Pulmonary artery endothelial cell (primary cell): Measurements from ENCODE around the gene LAMB4. TPM values are rescaled to one million over a fixed set of nuclear protein-coding genes. Genes with fewer than 3 reads are reported as not detected.
"Not testable (repeated sequence)": the region's sequence is repeated elsewhere in the genome, so short reads cannot be mapped to it uniquely, and the experiment has no call there.

Source experiments
- DNase-seq: peaks from one replicate; pipeline ENCODE4 v3.0.0-alpha.2; 2011; ENCODE audit warnings: low read depth, low spot score
- total RNA-seq: library from RNA; depleted of rRNA; stranded (reverse); fragments of >200 nt; gene quantifications from 2 replicates; pipeline ENCODE4 v1.2.3, GENCODE V29; 2014

Gene LAMB4
- total RNA-seq, 1 donor from 2014 or later: 0.40 TPM

DNA sequence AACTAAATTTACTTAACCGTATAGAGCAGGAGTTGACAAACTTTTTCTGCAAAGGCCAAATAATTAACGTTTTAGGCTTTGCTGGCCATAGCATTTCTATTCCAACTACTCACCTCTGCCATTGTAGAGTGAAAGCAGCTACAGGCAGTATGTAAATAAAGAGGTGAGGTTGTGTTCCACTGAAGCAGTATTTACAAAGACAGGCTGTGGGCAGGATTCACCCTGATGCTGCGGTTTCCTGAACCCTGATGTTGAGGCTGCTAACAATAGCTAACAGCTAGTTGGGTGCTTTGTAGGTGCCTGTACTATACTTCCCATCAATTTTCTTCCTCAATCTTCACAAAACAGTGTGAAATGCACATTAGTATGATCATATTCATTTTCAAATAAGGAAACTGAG, 80.2 kb downstream of the LAMB4 start:
- DNase-seq: no peak

DNA sequence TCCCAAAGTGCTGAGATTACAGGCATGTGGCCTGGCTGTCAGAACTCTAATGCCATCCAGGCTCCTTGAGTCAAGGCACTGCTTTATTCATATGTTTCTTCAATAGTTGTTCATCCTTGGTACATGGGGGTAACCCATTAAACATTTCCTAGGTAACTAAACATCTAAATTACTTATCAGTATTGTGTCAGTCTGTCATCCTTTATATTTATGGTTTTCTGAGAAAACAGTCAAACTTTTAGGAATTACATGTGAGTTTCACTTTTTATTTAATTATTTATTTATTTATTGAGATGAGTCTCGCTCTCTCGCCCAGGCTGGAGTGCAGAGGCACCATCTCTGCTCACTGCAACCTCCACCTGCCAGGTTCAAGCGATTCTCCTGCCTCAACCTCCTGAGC, 81.7 kb downstream of the LAMB4 start:
- no peak for DNase-seq

DNA sequence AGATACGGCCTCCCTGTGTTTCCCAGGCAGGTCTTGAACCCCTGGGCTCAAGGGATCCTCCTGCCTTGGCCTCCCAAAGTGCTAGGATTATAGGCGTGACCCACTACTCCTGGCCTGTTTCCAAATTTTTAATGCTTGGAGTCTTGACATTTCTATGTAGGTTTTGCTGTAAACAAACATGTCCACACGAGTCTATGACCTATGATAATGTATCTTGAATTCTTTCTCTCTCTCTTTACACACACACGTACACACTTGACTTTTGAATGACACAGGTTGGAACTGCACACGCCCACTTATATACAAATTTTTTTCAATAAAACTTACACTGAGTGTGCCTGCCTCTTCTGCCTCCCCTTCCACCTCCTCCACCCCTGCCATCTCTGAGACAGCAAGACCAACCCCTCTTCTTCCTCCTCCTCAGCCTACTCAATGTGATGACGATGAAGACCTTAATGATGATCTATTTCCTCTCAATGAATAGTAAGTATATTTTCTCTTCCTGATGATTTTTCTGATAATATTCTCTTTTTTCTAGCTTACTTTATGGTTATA, 83.1 kb downstream of the LAMB4 start:
- no peak for DNase-seq

DNA sequence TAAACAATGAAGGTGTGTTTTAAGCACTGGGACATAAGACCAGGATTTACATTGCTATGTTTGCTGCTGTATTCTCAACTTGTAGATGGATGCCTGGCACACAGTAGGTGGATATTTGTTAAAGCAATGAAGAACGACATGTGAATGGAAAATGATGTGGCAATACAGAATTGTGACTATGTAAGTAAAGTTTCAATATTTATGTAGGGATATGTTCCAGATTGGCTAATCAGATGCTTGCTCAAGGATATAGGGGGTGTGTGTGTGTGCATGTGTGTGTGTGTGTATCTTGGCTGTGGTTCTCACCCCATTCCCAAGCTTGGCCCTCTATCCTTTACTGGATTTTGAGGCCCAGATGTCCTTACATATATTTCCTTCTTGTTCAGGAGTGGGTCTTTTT, 84.5 kb downstream of the LAMB4 start:
- no peak for DNase-seq

DNA sequence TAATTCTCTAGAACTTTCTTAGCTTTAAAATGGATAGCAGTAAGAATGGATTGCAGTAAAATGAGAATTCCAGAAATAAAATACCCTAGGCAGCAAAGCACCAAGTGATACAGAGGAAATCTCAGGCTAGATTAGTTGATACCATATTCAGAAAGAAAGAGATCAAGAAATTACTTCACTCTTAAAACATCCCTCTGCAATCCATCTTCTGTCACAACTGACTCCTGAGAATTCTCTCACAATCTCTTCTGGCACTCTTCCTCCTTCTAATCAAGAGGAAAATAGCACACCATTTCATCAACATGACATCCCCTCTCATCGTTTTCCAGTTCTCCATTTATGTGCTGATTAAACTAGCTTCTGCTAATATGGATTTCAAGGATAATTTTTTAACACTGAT, 85.0 kb downstream of the LAMB4 start:
- DNase-seq: no peak

DNA sequence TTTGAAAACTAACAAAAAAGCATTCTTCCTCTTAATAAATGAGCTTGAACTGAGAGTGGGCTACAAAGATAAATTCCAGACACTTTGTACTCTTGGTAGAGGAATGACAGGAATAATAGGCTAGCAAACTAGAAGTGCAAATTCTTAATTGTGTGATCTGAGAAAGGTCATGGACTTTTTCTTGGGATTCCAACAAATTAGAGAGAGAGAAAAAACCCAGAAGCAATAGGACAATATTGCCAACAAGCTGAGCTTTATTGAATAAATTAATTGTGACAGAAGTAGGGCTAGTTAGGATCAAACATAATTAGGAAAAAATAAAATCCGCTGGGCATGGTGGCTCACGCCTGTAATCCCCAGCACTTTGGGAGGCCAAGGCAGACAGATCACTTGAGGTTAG, 85.8 kb downstream of the LAMB4 start:
- no peak for DNase-seq

DNA sequence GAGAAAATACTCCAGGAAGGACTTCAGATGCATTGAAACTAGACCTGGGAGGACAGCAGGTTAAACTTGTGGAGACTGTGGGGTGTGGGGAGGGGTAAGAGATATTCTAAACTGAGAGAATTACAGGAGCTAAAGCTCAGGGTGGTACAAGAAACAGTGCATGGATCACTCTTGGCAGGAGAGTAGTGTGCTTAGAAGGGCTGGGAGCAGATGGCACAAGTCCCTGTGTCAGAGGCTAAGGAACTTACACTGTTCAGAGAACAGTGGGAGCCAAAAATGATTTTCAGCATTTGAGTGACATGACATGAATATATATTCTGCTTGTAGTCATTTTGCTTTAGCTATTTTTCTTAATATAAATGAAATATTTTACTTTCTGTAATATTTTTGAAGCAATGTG, 91.2 kb downstream of the LAMB4 start:
- DNase-seq: no peak

DNA sequence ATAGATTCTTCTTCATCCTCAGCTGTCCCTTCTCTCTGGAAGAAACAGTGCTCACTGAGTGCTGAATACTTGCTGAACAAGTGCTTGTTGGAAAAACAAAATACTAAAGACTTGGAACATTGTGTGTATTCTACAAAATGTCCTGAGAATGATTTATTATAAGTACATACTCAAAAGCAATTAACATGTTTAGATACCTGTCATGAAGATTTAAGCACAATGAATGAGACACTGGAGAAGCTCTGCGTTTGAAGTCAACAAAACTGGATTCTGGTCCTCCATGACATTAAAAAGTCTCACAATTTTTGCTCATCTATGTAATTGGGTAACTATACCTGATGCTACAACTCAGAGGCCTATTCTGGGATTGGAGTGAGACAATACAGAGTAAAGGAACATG, 92.4 kb downstream of the LAMB4 start:
- no peak for DNase-seq

DNA sequence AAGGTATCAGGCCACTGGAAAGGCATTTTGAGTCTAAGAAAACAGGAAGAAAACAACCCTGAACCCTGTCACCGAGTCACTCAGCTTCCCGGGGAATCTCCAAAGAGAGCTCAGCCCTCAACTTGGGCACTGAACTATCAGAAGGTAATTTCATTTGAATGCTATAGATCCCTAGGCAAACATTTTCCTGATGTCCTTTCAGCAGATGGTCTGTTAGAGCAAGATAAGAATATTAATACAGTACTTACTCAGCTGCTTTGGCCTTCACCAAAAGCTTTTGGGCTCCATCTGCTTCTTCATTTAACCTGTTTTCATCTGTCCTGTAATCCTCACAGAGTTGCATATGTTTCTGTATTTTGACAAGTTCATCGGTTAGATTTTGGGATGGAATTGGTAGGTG, 93.0 kb downstream of the LAMB4 start:
- DNase-seq: no peak

DNA sequence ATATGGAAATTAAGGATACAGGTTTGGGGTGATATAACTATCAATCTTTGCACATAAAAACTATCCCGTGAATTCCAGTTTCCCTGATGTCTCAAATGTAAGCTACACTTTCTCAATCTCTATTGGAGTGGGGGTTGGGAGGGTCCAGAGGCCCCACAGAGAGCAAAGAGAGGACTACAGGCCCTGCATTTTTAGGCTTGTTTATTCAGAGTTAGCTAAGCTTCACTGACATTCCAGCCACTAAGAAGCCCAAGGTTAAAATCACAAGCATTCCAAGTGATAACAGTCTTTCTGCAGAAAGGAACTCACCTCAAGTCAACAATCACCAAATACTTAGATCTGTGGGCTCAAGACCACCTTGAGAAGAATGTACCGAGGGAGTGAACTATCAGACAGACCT, 95.6 kb downstream of the LAMB4 start:
- DNase-seq: no peak

DNA sequence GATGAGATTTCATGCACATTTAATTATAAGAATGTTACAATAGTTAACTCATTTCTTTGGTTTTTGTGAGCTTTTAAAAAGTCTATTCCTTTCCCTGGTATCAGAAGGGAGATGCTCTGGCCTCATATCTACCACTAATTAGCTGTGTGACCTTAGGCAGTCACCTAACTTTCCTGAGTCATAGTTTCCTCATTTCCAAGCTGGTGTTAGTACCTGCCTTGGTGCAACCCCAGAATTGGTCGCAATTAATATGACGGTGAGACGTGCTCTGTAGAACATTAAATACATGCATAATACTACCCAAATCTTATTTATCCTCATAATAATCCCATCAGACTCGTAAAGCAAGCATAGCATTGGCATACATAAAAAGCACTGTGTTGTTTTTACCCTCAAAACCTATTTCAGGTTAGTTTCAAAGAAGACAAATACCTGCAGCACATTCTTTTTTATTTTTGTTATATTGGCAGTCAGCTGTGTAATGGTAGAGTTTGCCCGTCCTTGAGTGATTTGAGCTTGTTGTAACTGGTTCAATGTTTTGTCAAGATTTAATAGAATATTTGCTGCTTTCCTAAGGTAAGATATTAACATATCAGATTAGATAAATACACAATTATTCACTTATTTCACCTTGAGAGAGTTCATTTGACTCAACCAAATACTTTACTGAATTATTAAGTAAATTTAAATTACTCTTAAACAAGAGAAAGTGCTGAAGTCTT, 96.2 kb downstream of the LAMB4 start:
- DNase-seq: no peak

DNA sequence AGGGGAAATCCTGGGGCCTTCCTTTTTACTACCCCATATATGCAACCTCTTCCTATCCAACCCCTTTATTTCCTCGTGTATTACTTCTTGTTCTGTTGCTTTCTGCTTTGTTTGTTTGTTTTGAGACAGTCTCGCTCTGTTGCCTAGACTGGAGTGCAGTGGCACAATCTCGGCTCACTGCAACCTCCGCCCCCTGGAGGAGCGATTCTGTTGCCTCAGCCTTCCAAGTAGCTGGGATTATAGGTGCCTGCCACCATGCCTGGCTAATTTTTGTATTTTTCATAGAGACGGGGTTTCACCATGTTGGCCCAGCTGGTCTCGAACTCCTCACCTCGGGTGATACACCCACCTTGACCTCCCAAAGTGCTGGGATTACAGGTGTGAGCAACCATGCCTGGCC, 96.9 kb downstream of the LAMB4 start:
- DNase-seq: not testable (repeated sequence)

DNA sequence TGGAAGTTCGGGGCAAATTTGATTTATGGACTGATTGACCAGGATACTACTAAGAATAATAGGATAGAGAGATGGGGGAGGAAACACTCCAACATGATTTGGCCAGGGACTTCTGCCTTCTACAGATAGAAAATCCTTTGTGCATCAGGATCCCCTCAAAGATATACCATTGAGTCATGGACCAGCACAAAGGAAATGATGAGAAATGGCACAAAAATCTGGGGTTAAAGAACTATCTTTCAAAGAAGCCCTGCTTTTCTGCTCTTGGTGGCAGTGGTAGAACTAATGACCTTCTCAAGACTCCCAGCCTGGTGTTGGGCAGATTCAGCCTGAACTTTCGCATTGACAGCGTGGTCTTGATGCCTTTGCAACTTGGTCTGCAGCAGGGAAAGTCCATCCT, 99.6 kb downstream of the LAMB4 start:
- no peak for DNase-seq

DNA sequence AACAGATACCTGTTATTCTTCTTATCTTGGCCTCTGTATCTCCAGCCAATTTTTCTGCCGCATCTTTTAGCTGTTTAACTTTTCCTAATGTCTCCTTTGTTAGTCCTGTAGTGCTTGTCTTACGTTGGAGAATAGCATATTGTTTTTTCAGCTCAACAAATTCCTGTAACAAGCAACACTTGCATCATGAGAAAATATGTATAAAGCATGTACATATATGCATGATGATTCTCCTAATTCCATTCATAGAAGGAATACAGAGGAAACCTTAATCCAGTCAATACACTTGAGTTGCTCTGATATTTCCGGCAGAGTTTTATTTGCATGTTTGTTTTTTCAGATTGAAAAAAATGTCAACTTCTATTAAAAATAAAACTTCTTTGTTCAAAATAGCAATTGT, 101.1 kb downstream of the LAMB4 start:
- no peak for DNase-seq

DNA sequence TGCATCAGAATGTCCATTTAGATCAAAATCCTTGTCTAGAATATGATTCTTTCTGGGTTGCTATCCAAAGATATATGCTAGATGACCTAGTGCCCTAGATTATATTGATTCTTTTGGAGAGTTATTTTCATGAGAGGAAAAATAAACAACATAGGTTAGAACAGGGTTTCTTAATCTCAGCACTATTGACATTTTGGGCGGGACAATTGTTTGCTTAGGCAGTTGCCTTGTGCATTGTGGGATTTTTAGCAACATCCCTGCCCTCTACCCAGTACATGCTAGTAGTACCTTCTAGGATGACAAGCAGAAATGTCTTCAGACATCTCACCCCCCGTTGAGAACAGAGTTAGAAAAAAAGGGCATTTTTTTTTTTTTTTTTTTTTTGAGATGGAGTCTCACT, 102.0 kb downstream of the LAMB4 start:
- DNase-seq: no peak

DNA sequence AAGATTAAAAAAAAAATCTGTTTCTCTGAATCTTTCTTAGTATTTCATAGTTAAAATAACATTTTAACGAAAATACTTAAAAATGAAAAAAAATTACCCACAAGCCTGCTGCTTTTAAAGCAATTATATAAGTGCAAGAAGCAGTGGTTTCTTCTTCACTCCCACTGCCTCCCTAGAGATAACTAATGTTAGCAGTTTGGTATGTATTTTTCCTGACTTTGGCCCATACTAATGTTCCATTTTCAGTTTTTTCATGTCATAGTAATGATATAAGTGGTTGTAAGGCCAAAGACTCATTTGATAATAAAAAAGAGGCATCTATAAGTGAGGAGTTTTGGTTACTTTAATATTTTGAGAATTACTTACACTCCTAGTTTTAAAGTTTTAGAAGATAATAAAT, 102.9 kb downstream of the LAMB4 start:
- no peak for DNase-seq

DNA sequence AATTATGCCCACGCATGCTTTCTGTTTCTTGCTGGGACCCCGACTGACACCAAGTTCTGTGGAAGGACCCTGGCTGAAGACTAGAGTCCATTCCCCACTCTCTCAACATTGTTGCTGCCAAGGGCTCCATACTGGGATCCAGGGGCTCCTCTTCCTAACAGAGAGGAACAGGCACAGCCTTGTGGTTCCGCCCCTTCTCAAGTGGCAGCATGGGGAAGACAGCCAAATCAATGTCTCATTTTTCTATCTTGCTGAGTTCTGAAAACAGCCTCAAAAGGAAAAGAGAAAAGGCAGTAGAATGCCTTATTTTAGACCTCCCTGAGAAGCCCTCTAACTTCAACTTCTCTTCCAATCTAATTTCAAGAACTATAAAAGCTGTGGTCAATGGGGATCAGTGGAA, 103.5 kb downstream of the LAMB4 start:
- DNase-seq: no peak

DNA sequence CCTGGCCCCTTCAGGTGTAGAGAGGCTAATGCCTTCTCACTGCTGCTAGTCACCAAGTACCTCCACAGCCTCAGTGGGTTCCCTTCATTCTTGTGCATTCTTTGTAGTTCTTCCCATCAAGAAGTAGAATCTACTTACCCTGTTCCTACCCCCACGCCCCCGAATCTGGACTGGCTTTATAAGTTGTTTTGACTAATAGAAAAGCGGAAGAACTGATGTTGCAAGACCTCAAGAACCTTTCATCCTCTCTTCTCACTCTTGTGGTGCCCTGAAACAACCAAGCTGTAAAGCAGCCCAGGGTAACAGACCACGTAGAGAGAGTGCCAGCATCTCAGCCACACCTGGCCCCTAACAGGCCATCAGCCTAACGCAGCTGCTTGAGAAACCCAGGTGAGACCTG, 104.0 kb downstream of the LAMB4 start:
- DNase-seq: no peak

DNA sequence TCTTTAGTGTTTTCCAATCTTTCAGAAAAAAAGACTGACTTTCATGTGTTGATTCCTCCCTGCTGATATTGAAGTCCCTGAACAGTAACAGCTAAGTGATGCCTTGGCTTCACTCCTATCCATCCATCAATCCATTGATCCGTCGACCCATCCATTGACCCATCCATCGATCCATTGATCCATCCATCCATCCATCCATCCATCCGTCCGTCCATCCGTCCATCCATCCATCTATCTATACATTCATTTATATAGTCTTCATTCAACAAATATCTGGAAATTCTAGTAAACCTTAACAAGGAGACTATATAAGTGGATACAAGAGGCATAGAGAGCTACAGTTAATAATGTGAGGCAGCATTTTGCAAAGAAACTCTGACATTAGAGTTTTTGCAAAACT, 105.6 kb downstream of the LAMB4 start:
- DNase-seq: no peak

DNA sequence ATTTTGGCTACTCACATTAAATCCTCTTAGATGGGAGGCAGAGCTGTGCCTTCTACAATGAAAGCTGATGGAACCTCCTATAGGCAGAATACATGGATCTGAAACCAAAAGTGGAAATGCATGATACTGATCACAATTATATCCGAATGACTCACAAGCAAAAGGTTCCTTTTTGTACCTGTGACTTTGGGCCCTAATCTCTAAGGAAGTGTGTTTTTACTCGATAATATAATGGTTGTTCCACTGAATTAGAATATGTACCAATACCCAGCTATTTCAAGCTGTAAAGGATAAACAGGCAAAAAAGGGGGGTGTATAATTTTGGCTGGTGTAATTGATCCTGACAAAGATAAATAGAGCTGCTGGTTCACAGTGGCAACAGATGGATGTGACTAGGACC, 109.6 kb downstream of the LAMB4 start:
- no peak for DNase-seq

DNA sequence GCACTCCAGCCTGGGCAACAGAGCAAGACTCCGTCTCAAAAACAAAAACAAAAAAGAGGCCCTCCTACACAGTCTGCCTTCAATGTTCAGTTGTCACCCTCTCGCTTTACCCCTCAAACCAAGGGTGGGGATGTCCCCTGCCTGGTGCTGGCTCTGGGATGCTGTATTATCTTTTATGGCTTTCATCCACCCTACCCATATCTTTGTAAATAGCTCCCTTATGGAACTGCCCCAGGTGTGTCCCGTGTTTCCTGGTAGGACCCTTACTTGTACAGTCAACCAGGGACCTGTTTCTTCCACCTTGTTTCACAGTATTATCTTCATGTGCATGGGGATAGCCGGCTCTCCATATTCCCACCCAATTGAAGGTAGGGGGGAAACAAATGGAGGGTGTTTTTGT, 111.5 kb downstream of the LAMB4 start:
- no peak for DNase-seq

DNA sequence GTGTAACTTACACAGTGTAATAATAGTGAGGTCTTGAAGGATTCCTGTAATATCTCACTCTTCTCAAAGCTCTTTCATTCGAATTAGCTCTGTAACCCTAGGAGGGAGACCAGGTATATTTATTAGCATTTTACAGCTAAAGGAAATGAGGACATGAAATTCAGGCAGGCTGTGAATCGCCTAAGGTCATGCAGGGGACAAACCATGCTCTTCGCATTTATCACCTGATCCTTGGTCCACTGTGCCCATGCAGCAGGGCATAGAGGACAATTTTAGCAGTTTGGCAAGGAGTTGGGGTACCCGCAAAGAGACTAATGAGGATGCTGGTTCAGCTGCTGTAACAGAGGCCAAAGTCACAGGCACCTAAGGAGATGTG, 112.4 kb downstream of the LAMB4 start:
- no peak for DNase-seq

DNA sequence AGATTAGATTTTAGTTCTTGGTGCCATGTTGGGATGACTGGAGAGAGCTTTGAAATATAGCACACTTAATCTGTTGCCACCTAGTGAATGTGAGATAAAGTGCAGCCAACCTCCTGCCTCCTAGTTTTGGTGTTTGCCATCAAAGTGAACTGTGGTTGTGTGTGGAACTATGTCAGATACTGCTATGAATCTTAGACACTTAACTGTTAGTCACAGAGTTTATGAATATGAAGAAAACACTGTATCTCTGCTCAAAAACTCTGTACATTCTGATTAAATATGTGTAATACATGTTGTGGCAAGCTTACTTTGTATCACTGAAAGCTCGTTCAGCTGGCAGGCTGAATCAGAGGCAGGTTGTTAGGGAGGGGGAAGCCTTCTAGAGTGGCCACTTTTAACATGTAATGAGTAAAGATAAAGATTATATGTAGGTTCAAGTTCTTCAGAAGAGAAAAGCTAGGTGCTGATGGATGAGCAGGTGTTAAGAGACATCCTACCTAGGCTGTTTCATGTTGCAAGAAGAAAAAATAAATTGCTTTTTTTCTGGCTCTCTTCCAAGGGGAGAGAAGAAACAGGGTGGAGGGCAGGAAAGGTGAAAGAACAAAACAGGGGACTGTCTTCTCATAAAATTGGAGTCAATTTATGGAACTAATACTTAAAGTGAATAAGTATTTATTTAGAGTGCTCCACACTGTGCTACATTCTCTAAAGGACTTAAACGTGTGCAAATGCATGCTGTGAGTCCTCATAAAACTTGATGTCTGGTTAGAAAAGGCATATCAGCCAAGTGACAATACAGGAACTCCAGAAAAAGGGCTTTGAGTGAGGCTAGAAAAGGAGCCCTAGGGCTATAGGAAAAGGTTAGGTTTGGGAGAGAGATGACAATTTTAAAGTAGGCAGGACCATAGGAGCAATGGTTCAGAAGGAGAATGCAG, 113.1 kb downstream of the LAMB4 start:
- DNase-seq: no peak
